Medulla oblongata (tissue), 1 donor: Measurements from ENCODE around the gene MUC6.

ENCODE experiments used
- DNase-seq: peaks from one replicate; pipeline ENCODE4 v3.0.0-alpha.2; 2015; ENCODE audit errors: extremely low spot score

The MUC6 gene

DNA sequence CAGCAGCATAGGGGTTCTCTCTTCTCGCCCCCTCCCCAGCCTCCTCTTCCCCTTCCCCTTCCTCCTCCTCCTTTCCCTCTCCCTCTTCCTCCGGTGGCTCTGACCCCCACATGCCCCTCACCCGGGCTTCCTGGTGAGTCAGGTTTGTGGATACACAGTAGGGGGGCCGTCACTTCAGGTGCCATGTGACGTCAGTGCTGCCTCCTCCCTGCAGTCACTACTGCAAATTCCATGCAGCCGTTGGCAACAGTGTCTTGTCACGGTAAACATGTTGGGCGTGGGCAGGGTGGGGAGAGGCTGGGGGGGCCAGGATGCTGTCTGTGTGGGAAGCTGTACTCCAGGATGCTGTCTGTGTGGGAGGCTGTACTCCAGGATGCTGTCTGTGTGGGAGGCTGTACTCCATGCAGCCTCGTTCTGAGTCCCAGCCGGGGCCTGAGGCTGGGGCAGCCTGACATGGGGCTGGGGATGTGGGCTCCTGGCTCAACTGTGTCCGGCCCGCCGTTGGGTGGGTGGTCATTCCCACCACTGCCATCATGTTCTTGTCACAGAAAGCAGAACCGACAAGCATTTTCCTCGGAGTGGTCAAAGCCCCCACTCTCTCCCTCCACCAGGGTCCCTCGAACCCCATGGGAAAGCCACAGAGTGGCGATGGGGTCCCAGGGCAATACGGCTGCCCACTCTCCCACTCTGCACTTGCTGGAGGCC lies 35.8 kb upstream of the MUC6 start:
- no peak for DNase-seq

DNA sequence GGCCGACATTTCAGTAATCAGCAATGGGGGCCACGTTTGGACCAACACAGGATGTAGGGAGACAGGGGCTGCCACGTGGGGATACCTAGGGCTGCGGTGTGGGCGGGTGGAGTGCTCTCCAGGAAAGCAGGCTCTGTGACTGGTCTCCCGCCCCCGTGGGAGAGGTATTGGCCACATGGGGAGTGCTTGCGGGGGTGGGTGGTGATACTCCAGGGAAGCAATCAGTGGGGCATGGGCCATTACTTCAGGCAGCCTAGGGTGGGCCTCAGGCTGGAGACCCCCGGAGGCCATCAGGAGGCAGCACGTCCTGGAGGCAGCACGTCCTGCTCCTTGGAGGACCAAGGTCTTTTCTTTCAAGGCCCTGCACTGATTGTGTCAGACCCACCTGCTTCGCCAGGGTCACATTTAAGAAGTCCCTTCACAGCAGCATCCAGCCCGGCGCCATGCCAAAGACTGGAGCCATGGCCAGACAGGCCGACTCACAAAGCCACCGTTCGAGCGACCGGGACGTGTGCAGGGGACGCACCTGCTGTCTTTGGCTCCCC lies 35.1 kb upstream of the MUC6 start:
- DNase-seq = no peak

DNA sequence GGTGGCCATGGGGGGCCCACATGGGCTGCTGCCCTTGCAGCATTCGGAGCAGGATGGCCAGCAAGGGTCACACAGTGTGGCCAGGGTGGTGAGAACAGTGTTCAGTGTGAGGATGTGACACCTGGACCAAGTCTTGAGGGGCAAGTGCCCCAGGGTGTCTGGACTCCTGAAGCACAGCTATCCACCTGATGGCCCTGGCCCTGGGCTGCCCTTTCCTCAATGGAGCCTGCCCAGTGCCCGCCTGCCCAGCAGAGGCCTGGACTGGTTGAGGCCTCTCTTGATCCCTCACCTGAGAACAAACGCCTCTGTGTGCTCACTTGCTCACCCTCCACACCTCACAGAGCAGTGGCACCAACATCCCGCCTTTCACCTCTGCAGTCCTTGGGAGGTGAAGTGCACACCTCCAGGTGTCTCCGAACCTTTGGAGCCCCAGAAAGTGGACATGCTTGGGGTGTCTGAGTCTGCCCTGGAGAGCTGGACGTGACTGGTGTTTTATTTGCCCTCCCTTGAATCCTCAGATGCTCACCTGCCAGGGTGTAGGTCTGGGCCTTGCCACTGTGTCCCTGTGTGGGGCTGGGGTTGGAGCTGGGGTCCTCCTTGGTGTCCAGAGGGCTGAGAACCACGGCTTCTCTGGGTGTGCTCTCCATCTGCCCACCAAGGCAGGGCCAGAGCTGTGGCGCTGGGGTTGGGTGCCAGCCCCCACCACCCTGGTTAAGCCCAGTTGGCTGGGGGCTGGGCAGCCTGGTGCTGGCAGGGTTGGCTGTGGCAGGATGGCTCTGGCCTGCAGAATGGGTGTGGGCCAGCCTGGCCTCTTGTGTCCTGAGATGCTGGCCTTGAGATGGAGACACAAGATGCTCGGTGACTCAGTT lies 34.3 kb upstream of the MUC6 start:
- DNase-seq = no peak

DNA sequence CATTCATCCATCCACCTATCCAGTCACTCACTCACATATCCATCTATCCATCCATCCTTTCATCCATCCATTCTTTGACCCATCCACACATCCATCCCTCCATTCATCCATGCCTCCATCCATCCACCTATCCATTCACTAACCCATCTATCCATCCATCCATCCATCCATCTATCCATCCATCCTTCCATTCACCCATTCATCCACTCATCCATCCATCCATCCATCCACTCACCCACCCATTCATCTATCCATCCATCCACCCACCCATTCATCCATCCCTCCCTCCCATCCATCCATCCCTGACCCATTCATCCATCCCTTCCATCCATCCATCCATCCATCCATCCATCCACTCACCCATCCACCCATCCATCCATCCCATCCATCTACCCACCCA lies 33.2 kb upstream of the MUC6 start:
- no peak for DNase-seq

DNA sequence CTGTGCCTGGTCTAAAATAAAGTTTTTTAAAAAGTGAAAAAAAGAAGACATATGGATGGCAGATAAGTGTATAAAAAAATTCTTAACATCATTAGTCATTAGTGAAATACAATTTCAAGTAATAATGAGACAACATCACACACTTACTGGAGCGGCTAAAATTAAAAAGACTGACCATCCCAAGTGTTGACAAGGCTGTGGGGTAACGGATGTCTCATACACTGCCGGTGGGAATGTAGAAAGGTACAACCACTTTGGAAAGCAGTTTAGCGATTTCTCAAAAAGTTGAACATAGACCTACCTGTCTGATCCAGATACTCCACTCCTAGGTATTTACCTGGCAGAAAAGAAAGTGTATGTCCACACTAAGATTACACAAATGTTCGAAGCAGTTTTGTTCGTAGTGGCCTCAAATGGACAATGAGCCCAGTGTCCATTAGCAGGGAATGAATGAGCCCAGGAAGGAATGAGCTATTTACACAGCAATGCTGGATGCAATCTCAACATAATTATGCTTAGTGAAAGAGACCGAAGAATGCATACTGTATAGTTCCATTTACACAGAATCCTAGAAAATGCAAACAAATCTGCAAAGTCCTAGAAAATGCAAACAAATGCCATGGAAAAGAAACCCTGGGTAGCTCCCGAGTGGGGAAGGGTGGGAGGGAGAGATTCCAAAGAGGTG lies 31.4 kb upstream of the MUC6 start:
- DNase-seq = no peak

DNA sequence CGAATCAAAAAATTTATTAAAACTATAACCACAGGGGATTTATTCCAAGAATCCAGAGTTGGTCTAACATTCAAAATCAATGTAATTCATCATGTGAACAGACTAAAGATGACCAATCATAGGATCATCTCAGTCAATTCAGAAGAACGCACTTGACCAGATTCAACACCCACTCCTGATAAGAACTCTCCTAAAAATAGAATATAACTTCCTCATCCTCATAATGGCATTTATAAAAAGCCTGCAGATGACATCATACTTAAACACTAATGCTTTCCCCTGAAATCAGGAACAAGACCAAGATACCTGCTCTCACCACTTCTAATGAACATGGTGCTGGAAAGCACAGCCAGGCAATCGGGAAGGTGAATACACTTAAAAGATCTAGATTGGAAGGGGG lies 27.6 kb upstream of the MUC6 start:
- DNase-seq = no peak

DNA sequence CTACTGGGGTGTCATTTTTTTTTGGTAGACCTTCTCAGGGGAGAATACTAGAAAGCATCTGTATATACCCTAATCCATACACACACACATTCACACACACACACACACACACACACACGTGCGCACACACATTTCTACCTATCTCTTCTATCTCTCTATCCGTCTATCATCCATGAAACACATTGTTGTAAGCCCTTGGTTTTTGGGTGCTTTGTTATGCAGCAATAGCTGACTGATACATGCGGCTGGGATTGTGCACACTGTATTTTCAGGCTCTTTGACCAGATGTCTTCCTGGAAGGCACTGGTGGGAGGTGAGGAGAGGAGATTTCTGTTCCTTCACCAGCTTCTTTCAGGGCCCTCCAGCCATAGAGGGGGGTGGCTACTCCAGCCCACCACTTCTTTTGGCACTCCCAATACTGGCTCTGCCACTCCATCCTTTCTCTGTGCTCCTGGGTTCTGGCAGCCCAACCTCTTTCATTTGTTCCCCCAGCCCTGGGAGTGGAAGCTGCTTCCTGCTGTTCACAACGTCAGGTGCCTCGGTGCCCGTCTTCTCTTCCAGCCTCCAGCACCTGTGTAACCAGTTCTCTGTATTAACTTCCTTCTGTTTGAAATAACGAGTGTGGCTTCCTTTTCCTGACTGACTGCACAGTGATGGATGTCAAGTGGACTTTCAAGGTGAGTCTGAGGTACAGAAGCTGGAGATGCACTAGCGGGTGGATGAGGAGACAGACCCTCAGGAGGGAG lies 25.7 kb upstream of the MUC6 start:
- no peak for DNase-seq

DNA sequence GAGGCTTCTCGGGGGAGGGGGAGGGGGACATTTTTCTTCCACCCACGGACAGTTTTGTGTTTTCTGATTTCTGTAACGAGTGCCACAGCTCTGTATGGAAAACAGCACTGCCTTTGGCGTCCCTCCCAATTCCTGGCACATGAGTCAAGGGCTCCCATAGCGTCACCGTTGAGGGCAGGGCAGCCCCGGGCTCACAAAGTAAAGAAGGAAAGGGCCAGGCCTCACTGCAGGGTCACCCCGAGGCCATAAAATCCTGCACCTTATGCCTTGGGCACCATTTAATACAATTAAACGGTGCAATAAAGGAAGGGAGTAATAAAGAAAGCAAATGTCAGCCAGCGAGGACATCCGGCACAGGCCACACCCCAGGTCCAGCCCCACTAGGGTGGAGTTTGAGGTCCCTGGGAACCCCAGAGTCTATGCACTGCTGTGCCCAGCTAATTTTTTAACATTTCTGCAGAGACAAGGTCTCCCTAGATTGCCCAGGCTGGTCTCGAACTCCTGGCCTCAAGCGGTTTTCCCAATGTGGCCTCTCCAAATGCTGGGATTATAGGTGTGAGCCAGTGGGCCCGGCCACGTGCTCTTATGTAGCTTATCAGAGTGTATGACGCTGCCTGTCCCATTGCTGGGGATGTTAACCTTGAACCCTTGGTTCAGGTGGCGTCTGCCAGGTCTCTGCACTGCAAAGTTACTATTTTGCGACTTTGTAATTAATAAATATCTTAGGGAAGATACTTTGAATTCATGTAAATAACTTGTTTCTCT lies 24.5 kb upstream of the MUC6 start:
- DNase-seq = no peak

DNA sequence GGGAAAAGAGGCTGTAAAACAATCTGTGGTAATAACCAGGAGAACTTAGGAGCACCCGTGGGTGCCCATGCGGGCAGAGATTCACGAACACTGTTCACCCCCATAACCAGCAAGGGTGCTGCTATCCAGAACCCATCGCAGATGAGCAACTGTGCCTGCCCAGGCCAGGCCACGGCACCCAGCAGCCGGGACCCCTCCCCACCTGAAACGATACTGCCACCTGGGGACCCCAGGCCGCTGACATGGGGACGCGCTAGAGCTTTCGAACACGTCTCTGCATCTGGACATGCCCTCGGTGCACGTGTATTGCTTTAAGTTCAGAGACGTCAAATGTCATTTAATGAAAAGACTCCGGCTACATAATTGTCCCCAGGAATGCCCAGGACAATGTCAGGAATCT lies 23.9 kb upstream of the MUC6 start:
- DNase-seq = no peak

DNA sequence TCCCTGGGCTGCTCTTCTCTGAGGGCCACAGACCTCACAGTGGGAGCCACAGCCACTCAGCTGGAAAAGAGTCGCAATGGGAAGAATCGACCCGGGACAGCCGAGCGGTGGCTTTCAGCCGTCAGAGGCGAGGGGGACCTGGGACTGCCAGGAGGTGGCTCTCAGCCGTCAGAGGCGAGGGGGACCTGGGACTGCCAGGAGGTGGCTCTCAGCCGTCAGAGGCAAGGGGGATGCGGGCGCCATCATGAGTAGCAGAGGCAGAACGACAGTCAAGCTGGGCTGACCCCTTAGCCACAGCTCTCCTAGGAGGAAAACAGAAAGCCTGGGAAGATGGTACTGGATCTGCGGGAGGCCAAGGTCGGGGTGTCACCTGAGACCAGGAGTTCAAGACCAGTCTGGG lies 23.2 kb upstream of the MUC6 start:
- no peak for DNase-seq

DNA sequence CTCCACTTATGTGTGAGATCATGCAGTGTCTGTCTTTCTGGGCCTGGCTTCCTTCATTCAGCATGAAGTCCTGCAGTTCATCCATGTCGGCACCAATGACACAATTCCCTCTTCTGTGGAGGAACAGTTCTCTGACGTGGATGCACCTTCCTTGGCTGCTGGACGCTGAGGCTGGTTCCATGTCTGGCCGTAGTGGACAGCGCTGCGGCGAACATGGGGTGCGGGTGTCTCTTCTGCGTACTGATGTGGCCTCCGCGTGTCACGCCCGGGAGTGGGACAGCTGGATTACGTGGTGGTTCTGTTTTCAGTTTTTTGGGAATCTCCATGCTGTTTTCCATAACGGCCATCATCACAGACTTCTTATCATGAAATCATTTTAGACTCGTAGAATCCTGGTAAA lies 21.3 kb upstream of the MUC6 start:
- no peak for DNase-seq

DNA sequence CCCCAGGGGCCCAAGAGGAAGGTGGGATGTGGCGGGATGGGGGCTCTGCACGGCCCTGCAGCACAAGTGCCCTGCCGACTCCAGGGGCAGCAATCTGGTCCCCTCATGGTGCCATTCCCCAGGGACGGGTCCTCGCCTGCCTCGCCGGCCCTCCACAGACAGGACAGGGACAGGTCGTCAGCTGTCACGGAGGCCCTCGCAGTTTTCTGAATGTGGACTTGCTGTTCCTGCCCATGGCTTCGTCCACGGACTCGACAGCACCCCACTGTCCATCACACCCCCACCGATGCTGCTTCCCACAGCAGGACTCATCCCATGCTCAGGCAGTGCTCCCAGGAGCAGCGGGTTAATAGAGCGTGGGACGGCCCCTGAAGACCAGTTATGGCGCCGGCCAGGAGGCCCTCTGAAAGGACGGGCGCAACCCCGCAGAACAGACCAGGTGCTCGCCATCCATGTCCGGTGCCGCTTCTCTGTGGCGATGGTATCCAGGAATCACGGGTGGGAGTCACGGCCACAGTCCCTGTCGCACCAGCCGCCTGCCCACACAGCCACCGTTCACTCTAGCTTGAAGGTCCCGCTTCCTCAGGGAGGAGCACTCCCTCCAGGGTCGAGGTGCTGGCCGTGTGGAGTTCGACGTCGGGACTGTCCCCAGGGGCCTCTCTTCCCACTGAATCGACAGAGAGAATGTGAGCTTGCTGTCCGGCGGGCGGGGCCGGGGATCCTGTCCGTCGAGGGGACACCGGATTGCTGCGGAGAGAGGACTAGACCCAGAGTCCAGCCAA lies 19.7 kb upstream of the MUC6 start:
- no peak for DNase-seq

DNA sequence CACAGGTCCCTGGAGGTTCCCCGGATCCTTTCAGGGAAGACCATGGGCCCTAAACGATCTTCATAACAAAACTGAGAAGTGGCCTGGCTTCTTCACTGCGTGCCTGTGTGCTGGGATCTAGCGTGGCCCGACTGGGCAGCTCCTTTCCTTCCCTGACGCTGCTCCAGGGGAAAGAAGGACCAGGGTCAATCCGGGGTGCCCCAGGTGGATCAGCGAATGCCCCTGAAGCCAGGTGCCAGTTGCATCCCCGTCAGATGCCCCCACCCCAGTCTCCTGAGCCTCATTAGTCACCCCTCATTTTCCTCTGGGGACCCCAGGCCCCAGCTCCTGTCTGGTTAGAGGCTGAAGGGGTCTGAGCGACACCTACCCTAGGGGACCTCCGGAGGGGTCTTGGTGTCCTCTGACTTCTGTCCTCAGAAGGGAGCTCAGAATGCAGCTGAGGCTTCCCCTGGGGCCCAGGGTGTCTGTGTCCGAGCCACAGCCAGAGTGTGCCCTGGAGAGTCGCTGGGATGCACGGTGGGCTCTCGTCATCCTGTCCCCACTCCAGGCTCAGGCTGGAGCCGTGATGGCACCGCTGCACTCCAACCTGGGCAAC lies 18.7 kb upstream of the MUC6 start:
- DNase-seq = no peak

DNA sequence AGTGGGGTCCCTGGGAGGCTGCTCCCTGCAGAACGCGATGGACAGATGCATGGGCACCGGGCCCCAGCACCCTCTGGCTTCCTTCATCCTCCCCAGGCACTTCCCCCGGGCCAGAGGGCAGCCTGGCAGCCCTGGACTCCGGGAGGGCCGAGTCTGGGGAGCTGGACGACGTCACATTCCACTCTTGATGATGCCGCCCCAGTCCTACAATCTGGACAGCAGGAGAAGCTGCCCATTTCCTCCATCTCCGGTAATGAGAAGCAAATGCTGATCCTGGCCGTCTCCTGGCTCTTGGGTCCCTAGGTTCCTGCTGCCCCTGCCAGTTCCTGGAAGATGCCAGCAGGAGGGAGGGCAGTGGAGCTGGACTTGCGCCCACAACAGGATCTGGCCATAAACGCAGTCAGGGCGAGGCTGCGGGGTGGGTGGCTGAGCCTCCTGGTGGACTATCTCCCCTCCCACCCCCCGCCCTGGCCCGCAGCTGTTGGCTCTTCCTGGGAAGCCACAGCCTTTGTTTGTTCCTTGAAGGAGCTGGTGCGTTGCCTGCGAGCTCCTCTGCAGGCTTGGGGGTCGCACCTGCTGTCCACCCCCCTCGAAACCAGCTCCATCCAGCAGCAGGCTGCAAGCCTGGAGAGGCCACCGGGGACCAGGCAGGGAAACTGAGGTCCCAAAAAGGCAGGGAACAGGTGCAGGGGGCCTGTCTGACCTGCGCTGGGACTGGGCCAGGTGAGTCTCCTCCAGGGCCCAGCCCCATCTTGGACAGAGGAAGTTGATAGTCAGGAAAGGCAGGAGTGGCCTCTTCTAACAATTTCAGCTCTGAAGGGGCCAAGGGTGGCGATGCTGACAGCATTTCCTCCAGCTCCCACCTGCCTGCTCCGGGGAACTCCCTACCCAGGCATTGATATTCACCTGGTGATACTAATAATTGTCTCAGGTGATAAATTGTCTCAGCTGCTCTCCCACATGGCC lies 17.9 kb upstream of the MUC6 start:
- DNase-seq = no peak

DNA sequence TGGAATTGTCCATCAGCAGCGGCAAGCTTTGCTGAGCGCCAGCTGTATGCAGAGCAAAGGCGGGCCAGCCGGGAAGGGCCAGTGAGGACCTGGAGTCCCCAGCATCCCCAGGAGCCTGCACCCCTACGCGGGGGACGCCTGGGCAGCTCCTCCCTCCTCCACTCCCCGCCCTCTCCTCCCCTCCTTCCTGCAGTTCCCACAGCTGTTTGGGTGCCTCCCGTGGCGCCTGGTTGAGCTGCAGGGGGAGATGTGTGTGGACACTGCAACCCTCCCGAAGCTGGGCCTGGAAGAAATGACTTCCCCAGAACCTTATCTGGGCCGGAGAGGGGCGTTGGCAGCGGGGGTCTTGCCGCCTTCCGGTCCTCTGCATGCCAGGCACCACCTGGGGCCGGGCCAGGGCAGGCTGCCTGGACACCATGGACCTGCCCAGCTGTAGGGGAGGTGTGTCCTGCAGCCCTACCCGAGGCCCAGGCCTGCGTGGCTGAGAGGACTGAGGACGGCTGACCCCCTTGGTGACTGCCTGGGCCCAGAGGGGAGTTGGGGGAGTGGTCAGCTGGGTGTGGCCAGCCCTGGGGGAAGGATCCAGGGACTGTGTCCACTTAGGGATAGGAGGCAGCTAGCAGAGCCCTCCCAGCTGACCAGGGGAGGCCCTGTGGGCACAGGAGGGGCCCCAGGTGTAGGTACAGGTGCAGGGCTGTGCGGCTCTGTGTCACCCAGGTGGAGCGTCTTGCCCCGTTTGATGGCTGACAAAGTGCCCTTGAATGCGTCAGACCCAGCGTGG lies 16.8 kb upstream of the MUC6 start:
- DNase-seq = no peak

DNA sequence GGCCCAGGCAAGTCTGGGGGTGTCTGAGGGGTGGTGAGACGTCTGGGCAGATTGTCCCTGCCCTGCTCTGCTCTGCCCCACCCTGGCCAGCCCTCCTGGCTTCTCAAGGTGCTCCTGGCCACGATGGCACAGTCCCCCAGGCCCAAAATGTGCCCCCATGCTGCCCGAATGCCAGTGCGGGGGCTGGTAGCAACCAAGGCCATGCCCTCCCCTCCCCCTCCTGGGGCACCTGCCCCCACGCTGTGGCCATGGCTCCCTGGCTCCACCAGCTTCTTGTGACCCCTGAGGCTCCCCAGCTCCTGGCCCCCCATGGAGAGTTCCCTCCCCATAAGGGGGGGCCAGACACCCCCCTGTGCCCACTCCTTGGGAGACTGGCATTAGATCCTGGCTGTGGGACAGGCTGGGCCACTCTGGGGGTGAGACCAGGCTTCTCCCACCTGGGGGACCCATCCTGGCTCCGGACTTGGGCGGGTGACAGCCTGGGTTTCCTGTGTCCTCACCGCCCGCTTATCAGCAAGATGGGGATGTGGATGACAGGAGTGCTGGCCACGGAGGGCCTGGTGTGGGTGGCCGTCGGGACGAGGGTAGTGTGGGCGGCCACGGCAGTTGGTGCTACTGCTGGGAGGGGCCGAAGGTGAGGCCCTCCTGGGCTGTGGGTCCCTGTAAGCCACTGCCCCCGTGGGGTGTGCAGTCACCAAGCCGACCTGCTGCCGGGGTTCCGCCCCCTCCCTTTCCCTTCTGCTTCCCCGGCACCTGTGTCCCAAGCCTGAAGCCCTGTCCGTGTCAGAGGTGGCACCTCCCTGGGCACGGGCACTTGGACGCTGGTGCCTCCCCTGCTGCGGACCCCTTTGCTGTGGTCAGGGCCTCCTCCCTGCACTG lies 15.9 kb upstream of the MUC6 start:
- DNase-seq = no peak
